Smooth muscle cell (in vitro differentiated cells): ENCODE measurements around the gene FAM78B. TPM values are rescaled to one million over a fixed set of nuclear protein-coding genes. Genes with fewer than 3 reads are reported as not detected.

ENCODE experiments used
- DNase-seq: peaks from one replicate; lab custom pipeline; 2025; ENCODE audit not compliant: unreplicated experiment; lab: John Stamatoyannopoulos, UW
- H2AFZ ChIP-seq: fragments of 200-600 bp; sonication (generic); 2 replicates; pipeline ENCODE4 v1.6.0; 2016; ENCODE audit warnings: antibody characterized with exemption, low read depth, mild to moderate bottlenecking
- H3F3A ChIP-seq: fragments of 200-600 bp; sonication (generic); 2 replicates; pipeline ENCODE4 v1.6.0; 2017; ENCODE audit warnings: antibody characterized with exemption, low read depth
- H3K27ac ChIP-seq: fragments of 200-600 bp; sonication (generic); 2 replicates; pipeline ENCODE4 v1.5.1; 2016; ENCODE audit warnings: low read depth, mild to moderate bottlenecking
- H3K27me3 ChIP-seq: fragments of 200-600 bp; sonication (generic); 2 replicates; pipeline ENCODE4 v1.6.1; 2016; ENCODE audit warnings: low read depth, mild to moderate bottlenecking
- H3K36me3 ChIP-seq: fragments of 200-600 bp; sonication (generic); 2 replicates; pipeline ENCODE4 v1.5.1; 2016; ENCODE audit warnings: low read depth
- H3K4me1 ChIP-seq: fragments of 200-600 bp; sonication (generic); 2 replicates; pipeline ENCODE4 v1.5.1; 2016; ENCODE audit warnings: low read depth
- H3K4me2 ChIP-seq: fragments of 200-600 bp; sonication (generic); 2 replicates; pipeline ENCODE4 v1.6.0; 2016; ENCODE audit warnings: mild to moderate bottlenecking
- H3K4me3 ChIP-seq: fragments of 200-600 bp; sonication (generic); 2 replicates; pipeline ENCODE4 v1.5.1; 2016; ENCODE audit warnings: mild to moderate bottlenecking
- H3K79me2 ChIP-seq: fragments of 200-600 bp; sonication (generic); 2 replicates; pipeline ENCODE4 v1.6.0; 2016; ENCODE audit warnings: low read depth, mild to moderate bottlenecking
- H3K9ac ChIP-seq: fragments of 200-600 bp; sonication (generic); 2 replicates; pipeline ENCODE4 v1.6.0; 2016; ENCODE audit warnings: low read depth
- H3K9me3 ChIP-seq: fragments of 200-600 bp; sonication (generic); replicated peaks from 2 replicates; pipeline ENCODE4 v1.5.1; 2016; ENCODE audit warnings: low read depth
- H4K20me1 ChIP-seq: fragments of 200-600 bp; sonication (generic); 2 replicates; pipeline ENCODE4 v1.6.0; 2016; ENCODE audit warnings: low read depth
- WGBS: methylation state at CpG from one replicate; pipeline ENCODE4 v1.1.7; 2016; ENCODE audit warnings: low lambda C conversion rate; 5-methylcytosine and 5-hydroxymethylcytosine counted together
- polyA plus RNA-seq: library from polyadenylated mRNA; unstranded; fragments of >200 nt; fragmentation: Nextera tagmentation; extraction: Ambion mirVana; gene quantifications from 2 replicates; pipeline ENCODE4 v1.2.1, GENCODE V29; 2016
- total RNA-seq: library from RNA; depleted of rRNA; stranded (reverse); fragments of >200 nt; gene quantifications from 2 replicates; pipeline ENCODE4 v1.2.3, GENCODE V29; 2014
- TF ChIP-seq, protein P1 (sequence below): fragments of 200-600 bp; sonication (generic); IDR thresholded peaks from 2 replicates; pipeline ENCODE4 v1.5.1; 2017; ENCODE audit warnings: borderline replicate concordance, mild to moderate bottlenecking, antibody characterized with exemption; ENCODE audit not compliant: insufficient read depth, poor library complexity, severe bottlenecking

The FAM78B gene
- total and polyA plus RNA-seq, 2 experiments from 2014 or later, result 0.27 TPM; not detected in 1

DNA sequence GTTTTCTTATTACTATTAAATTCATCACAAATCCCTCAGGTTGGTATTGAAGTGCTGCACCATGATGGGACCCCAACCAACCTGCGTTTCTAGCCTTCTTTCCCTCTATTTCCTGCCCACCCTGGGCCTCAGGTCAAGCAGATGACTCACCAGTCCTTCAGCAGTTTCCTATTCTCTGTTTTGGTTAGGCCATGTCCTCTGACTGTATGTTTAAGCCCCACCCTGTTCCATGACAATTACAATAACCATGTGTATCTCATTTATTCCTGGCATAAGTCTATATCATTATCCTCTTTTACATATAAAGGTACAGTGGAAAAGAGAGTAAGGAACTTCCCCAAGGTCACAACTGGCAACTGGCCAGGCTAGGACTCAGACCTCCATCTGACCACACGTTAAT lies 5.3 kb upstream of the FAM78B start:
- Histone ChIP-seq H3F3A (no peaks in the 10 kb centered on the region), H3K36me3 (no peaks in the 10 kb centered on the region), H3K4me2 (no peak overlapping the region), H3K9me3 (no peaks in the 10 kb centered on the region), H3K27me3 (peaks cover 28% of the 10 kb centered on the region), H3K79me2 (no peaks in the 10 kb centered on the region), H3K4me3 (no peak overlapping the region), H3K27ac (no peak overlapping the region), H4K20me1 (no peaks in the 10 kb centered on the region), H3K4me1 (no peaks in the 10 kb centered on the region), H3K9ac (no peak overlapping the region), H2AFZ (no peak overlapping the region)
- 79% methylated on average over 2 of the region's 2 CpGs for WGBS
- DNase-seq, result no peak
- TF ChIP-seq, protein P1, sequence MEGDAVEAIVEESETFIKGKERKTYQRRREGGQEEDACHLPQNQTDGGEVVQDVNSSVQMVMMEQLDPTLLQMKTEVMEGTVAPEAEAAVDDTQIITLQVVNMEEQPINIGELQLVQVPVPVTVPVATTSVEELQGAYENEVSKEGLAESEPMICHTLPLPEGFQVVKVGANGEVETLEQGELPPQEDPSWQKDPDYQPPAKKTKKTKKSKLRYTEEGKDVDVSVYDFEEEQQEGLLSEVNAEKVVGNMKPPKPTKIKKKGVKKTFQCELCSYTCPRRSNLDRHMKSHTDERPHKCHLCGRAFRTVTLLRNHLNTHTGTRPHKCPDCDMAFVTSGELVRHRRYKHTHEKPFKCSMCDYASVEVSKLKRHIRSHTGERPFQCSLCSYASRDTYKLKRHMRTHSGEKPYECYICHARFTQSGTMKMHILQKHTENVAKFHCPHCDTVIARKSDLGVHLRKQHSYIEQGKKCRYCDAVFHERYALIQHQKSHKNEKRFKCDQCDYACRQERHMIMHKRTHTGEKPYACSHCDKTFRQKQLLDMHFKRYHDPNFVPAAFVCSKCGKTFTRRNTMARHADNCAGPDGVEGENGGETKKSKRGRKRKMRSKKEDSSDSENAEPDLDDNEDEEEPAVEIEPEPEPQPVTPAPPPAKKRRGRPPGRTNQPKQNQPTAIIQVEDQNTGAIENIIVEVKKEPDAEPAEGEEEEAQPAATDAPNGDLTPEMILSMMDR, result no peak

DNA sequence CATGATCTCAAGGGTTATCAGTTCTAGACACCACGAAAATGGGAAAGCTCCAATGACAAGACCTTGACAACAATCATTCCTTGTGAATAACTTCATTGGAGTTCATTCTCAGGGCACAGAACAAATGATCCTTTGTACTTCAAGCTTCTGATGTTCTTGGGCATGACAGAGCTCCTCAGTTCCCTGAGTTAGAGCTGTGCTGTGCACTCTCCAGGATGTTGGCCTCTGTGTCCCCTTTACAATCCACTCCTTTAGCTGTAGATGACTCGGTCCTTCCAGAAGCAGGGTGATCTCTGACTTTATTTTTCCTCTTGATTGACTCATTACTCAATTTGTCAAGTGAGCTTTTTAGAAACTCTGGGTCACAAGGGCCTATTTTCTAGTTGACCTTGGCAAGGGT lies 3.9 kb upstream of the FAM78B start:
- H3K36me3 ChIP-seq, result no peaks in the 10 kb centered on the region
- no peak overlapping the region for H3K4me3 ChIP-seq
- no peaks in the 10 kb centered on the region for H4K20me1 ChIP-seq
- WGBS, result 67% methylated on average over 2 of the region's 2 CpGs
- no peaks in the 10 kb centered on the region for H3K4me1 ChIP-seq
- H2AFZ ChIP-seq, result no peak overlapping the region
- H3K4me2 ChIP-seq, result no peak overlapping the region
- no peak for DNase-seq
- H3K9ac ChIP-seq, result no peak overlapping the region
- TF ChIP-seq, protein P1, result no peak
- H3K27me3 ChIP-seq, result peaks cover 34% of the 10 kb centered on the region
- H3F3A ChIP-seq, result no peaks in the 10 kb centered on the region
- no peaks in the 10 kb centered on the region for H3K9me3 ChIP-seq
- no peaks in the 10 kb centered on the region for H3K79me2 ChIP-seq
- H3K27ac ChIP-seq, result no peak overlapping the region

DNA sequence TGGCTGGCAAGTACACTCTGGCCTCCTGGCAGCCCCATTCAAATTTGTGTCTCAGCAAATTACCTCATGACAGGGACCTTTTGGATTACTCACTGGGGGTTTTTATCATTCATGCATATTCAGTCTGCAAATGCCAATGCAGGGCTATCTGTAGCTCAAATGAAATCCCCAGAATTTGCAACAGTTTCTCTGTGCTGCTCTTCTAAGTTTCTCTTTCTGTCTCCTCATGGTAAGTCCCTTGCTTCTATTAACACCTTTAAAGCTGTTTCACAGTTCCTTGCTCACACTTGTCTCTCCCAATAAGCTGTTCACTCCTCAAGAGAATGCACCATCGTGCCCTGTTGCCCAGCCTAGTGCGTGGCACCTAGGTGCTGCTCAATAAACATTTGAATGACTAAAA lies 3.3 kb upstream of the FAM78B start:
- H3K4me3 ChIP-seq, result no peak overlapping the region
- no peak overlapping the region for H3K4me2 ChIP-seq
- WGBS, result 83% methylated on average over 2 of the region's 2 CpGs

DNA sequence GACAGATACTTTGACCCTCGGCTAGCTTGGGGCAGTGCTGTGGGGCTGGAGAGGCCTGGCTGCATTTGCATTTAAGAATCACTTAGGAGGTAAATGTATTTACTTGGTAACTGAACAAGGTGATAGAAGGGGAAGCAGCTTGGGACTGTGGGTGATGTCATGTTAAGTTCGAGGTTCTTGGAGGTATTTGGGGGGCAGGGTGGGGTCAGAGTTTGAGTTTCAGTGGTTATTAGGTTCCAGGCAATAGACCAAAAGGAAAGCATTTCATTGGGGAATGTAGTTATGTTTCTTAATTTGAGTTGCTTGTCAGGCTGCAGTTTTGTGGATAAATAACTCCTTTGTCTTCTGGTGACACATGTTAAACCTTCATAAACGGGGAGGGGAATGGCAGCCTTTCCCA lies 2.4 kb upstream of the FAM78B start:
- no peak overlapping the region for H3K9ac ChIP-seq
- H3K4me2 ChIP-seq, result no peak overlapping the region
- no peak overlapping the region for H2AFZ ChIP-seq
- H3K4me1 ChIP-seq, result no peaks in the 10 kb centered on the region
- 64% methylated on average over 3 of the region's 3 CpGs for WGBS
- DNase-seq, result no peak
- H3K9me3 ChIP-seq, result no peaks in the 10 kb centered on the region
- TF ChIP-seq, protein P1, result no peak
- H3F3A ChIP-seq, result no peaks in the 10 kb centered on the region
- no peak overlapping the region for H3K4me3 ChIP-seq
- H4K20me1 ChIP-seq, result no peaks in the 10 kb centered on the region
- no peaks in the 10 kb centered on the region for H3K36me3 ChIP-seq
- H3K79me2 ChIP-seq, result no peaks in the 10 kb centered on the region
- H3K27me3 ChIP-seq, result peaks cover 50% of the 10 kb centered on the region
- no peak overlapping the region for H3K27ac ChIP-seq

More for the DNA sequence above, 3.3 kb upstream of the FAM78B start:
- Histone ChIP-seq H3K27ac (no peak overlapping the region), H3K9ac (no peak overlapping the region), H3K27me3 (peaks cover 41% of the 10 kb centered on the region), H3K36me3 (no peaks in the 10 kb centered on the region), H2AFZ (no peak overlapping the region), H3K4me1 (no peaks in the 10 kb centered on the region), H4K20me1 (no peaks in the 10 kb centered on the region), H3K79me2 (no peaks in the 10 kb centered on the region), H3F3A (no peaks in the 10 kb centered on the region), H3K9me3 (no peaks in the 10 kb centered on the region)
- TF ChIP-seq, protein P1, result no peak
- DNase-seq, result no peak
